ENCODE results near the gene ALDH5A1. TPM values are rescaled to one million over a fixed set of nuclear protein-coding genes. Genes with fewer than 3 reads are reported as not detected.

ALDH5A1 gene
- total RNA-seq, 6 experiments from 2014 or later: 0.55 to 2.2 (median 1.2) TPM

GRCh38 chr6:24545691-24546090 is 50.9 kb downstream of the ALDH5A1 start:
- no peak overlapping the region for H3K27ac Mint-ChIP-seq
- H3K4me1 Mint-ChIP-seq (ENCODE audit: low read depth): no peaks in the 10 kb centered on the region
- H3K36me3 Mint-ChIP-seq (ENCODE audit: low read depth): no peaks in the 10 kb centered on the region
- H3K27me3 Mint-ChIP-seq (ENCODE audit: insufficient read depth): peaks cover 28% of the 10 kb centered on the region
- DNase-seq: no peak
- H3K4me3 Mint-ChIP-seq: no peak overlapping the region
- no peaks in the 10 kb centered on the region for H3K9me3 Mint-ChIP-seq
- no peak for TF ChIP-seq CTCF (IDR thresholded peaks at IDR 0.05)

- no peaks in the 10 kb centered on the region for H3K4me1 Mint-ChIP-seq (ENCODE audit: low read depth)
- H3K9me3 Mint-ChIP-seq: no peaks in the 10 kb centered on the region
- no peaks in the 10 kb centered on the region for H3K36me3 Mint-ChIP-seq (ENCODE audit: low read depth)
- peaks cover 28% of the 10 kb centered on the region for H3K27me3 Mint-ChIP-seq (ENCODE audit: insufficient read depth)
- H3K27ac Mint-ChIP-seq: no peak overlapping the region
- no peak for TF ChIP-seq CTCF (IDR thresholded peaks at IDR 0.05)
- H3K4me3 Mint-ChIP-seq: no peak overlapping the region
- no peak for DNase-seq
These were observed 51.7 kb downstream of the ALDH5A1 start for GRCh38 chr6:24546439-24546838.

GRCh38 chr6:24547243-24547642 is 52.5 kb downstream of the ALDH5A1 start:
- Mint-ChIP-seq H3K27ac (no peak overlapping the region), H3K4me3 (no peak overlapping the region), H3K4me1 (ENCODE audit: low read depth) (no peaks in the 10 kb centered on the region), H3K27me3 (ENCODE audit: insufficient read depth) (peaks cover 28% of the 10 kb centered on the region), H3K9me3 (no peaks in the 10 kb centered on the region), H3K36me3 (ENCODE audit: low read depth) (no peaks in the 10 kb centered on the region)
- TF ChIP-seq CTCF (IDR thresholded peaks at IDR 0.05): no peak
- no peak for DNase-seq

- TF ChIP-seq CTCF (IDR thresholded peaks at IDR 0.05): no peak
- DNase-seq: no peak
- Mint-ChIP-seq H3K36me3 (ENCODE audit: low read depth) (no peaks in the 10 kb centered on the region), H3K27me3 (ENCODE audit: insufficient read depth) (peaks cover 26% of the 10 kb centered on the region), H3K4me3 (no peak overlapping the region), H3K27ac (no peak overlapping the region), H3K9me3 (no peaks in the 10 kb centered on the region), H3K4me1 (ENCODE audit: low read depth) (no peaks in the 10 kb centered on the region)
These were observed 54.4 kb downstream of the ALDH5A1 start for GRCh38 chr6:24549158-24549557.

GRCh38 chr6:24549674-24550353 is 55.0 kb downstream of the ALDH5A1 start:
- H3K4me3 Mint-ChIP-seq: no peak overlapping the region
- H3K27ac Mint-ChIP-seq: no peak overlapping the region
- H3K9me3 Mint-ChIP-seq: no peaks in the 10 kb centered on the region
- no peak for DNase-seq
- peaks cover 26% of the 10 kb centered on the region for H3K27me3 Mint-ChIP-seq (ENCODE audit: insufficient read depth)
- H3K4me1 Mint-ChIP-seq (ENCODE audit: low read depth): no peaks in the 10 kb centered on the region
- no peak for TF ChIP-seq CTCF (IDR thresholded peaks at IDR 0.05)
- H3K36me3 Mint-ChIP-seq (ENCODE audit: low read depth): no peaks in the 10 kb centered on the region

Data from HFFc6 (cell line).